SH-SY5Y (cell line): ENCODE data around the gene PALD1.

Experiments used
- GATA2 ChIP-seq: IDR thresholded peaks from 2 replicates; pipeline ENCODE4 v1.6.1; 2011; ENCODE audit warnings: mild to moderate bottlenecking, low read depth, low read length
- GATA3 ChIP-seq: IDR thresholded peaks from 2 replicates; pipeline ENCODE4 v1.6.1; 2011; ENCODE audit warnings: low read depth, mild to moderate bottlenecking, low read length, moderate library complexity

GRCh38 chr10:70543911-70544310 is 65.3 kb downstream of the PALD1 start:
- no peak for TF ChIP-seq GATA3
- no peak for TF ChIP-seq GATA2
